ENCODE results near the gene SCYL2.

DNA sequence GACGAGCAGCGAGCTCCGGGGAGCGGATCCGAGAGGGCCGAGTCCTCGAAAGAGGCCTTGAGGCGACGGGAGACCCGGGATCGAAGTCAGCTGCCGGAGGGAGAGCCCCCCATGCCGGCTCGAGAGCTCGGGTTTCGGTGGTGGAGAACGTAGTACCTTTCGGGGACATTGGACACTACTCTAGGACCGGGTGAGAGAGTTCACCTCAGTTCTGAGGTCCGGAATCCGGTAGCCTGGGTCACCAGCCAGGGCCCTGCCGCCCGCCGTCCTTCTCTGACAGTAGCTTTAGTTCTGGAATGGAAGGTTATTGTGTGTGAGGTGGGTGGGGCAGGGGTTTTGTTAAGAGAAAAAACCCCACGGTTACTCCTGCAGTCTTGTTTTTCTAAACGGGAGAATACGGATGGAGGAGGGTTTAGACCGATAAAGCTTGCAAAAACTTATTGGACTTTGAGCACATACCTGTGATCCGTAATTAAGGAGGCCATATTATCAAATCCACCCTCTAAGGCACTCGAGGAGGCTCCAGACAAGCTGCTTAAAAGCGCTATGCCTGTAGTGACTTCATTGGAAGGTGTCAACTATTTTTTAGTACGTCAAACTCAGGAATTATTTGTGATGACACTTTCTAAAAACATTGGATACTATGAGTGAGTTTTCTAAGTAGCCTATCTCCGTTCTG, 765 bp downstream of the SCYL2 start:
- TF ChIP-seq, protein P1, sequence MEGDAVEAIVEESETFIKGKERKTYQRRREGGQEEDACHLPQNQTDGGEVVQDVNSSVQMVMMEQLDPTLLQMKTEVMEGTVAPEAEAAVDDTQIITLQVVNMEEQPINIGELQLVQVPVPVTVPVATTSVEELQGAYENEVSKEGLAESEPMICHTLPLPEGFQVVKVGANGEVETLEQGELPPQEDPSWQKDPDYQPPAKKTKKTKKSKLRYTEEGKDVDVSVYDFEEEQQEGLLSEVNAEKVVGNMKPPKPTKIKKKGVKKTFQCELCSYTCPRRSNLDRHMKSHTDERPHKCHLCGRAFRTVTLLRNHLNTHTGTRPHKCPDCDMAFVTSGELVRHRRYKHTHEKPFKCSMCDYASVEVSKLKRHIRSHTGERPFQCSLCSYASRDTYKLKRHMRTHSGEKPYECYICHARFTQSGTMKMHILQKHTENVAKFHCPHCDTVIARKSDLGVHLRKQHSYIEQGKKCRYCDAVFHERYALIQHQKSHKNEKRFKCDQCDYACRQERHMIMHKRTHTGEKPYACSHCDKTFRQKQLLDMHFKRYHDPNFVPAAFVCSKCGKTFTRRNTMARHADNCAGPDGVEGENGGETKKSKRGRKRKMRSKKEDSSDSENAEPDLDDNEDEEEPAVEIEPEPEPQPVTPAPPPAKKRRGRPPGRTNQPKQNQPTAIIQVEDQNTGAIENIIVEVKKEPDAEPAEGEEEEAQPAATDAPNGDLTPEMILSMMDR (IDR thresholded peaks at IDR 0.05): no peak
- no peak for TF ChIP-seq POLR2A (IDR thresholded peaks at IDR 0.05)

All from thyroid gland (tissue), 4 donors.